SK-N-SH (cell line): Measurements from ENCODE around the gene PDE4A. TPM values are rescaled to one million over a fixed set of nuclear protein-coding genes. Genes with fewer than 3 reads are reported as not detected.
A peak's percentile ranks its signal among the peaks of the same experiment; 100 is the strongest.

Experiments
- CTCF ChIA-PET: fragments of 300-600, 350-600 bp; formaldehyde crosslinking; extraction: SDS; loops from one replicate; lab custom pipeline; 2021; lab: Yijun Ruan, JAX
- POLR2A ChIA-PET: fragments of 350-600 bp; sonication (Branson Sonifier 250); formaldehyde crosslinking; extraction: SDS; loops from one replicate; lab custom pipeline; 2020; ENCODE audit warnings: antibody characterized with exemption, inconsistent platforms; lab: Yijun Ruan, JAX
- DNase-seq: peaks from one replicate; pipeline ENCODE4 v3.0.0; 2012
- H2AFZ ChIP-seq: fragments of 200-600 bp; sonication (generic); 2 replicates; pipeline ENCODE4 v1.8.1; 2016; ENCODE audit warnings: antibody characterized with exemption, mild to moderate bottlenecking, low read depth
- H3F3A ChIP-seq: fragments of 200-600 bp; sonication (generic); replicated peaks from 2 replicates; pipeline ENCODE3; 2016; ENCODE audit warnings: antibody characterized with exemption, mild to moderate bottlenecking; ENCODE audit not compliant: insufficient read depth
- H3K27ac ChIP-seq, 2 experiments: fragments of 200-500 bp in 1 of 2; fragments of 200-600 bp in 1 of 2; sonication (Bioruptor generic) in 1 of 2; sonication (generic), shearing (Covaris generic) in 1 of 2; 2 replicates each; pipeline versions ENCODE4 v1.5.1 to v1.6.1; 2014 to 2016; ENCODE audit warnings: low read depth in 2 of 2, inconsistent platforms in 1 of 2, low read length in 1 of 2, mild to moderate bottlenecking in 1 of 2, mixed read lengths in 1 of 2
- H3K27me3 ChIP-seq: fragments of 200-600 bp; sonication (generic), shearing (Covaris generic); 2 replicates; pipeline ENCODE4 v1.6.1; 2016; ENCODE audit warnings: mixed run types; ENCODE audit not compliant: insufficient read depth
- H3K36me3 ChIP-seq, 2 experiments: fragments of 200-500 bp in 1 of 2; fragments of 200-600 bp in 1 of 2; sonication (Bioruptor generic) in 1 of 2; sonication (generic) in 1 of 2; replicated peaks in 1 of 2; 2 replicates each; pipeline versions ENCODE3 to v1.5.1; 2014 to 2016; ENCODE audit warnings: low read length in 1 of 2, mild to moderate bottlenecking in 1 of 2; ENCODE audit not compliant: insufficient read depth in 2 of 2, control insufficient read depth in 1 of 2
- H3K4me1 ChIP-seq, 2 experiments: fragments of 200-500 bp in 1 of 2; fragments of 200-600 bp in 1 of 2; sonication (Bioruptor generic) in 1 of 2; sonication (generic), shearing (Covaris generic) in 1 of 2; 2 replicates each; pipeline versions ENCODE4 v1.5.1 to v1.6.1; 2014 to 2016; ENCODE audit warnings: low read depth in 1 of 2, low read length in 1 of 2, mixed run types in 1 of 2; ENCODE audit not compliant: insufficient read depth in 2 of 2, control insufficient read depth in 1 of 2
- H3K4me2 ChIP-seq: fragments of 200-600 bp; sonication (generic), shearing (Covaris generic); 2 replicates; pipeline ENCODE4 v1.6.1; 2017; ENCODE audit warnings: mixed run types
- H3K4me3 ChIP-seq, 2 experiments: fragments of 200-500 bp in 1 of 2; fragments of 200-600 bp in 1 of 2; sonication (Bioruptor generic) in 1 of 2; sonication (generic), shearing (Covaris generic) in 1 of 2; 2 replicates each; pipeline versions ENCODE4 v1.5.1 to v1.8.1; 2014 to 2016; ENCODE audit warnings: low read depth in 2 of 2, inconsistent platforms in 1 of 2, low read length in 1 of 2, mild to moderate bottlenecking in 1 of 2, mixed read lengths in 1 of 2, moderate library complexity in 1 of 2
- H3K79me2 ChIP-seq: fragments of 200-600 bp; sonication (generic); 2 replicates; pipeline ENCODE4 v1.8.1; 2017; ENCODE audit warnings: mild to moderate bottlenecking; ENCODE audit not compliant: insufficient read depth
- H3K9ac ChIP-seq: fragments of 200-600 bp; sonication (generic); 2 replicates; pipeline ENCODE4 v1.6.1; 2017; ENCODE audit warnings: mixed run types
- H3K9me2 ChIP-seq: fragments of 200-600 bp; sonication (generic); 2 replicates; pipeline ENCODE4 v1.6.1; 2017; ENCODE audit warnings: mixed run types
- H3K9me3 ChIP-seq: fragments of 200-600 bp; sonication (generic); 2 replicates; pipeline ENCODE4 v1.6.1; 2017; ENCODE audit warnings: mixed run types, mild to moderate bottlenecking, moderate library complexity
- H4K20me1 ChIP-seq: fragments of 200-600 bp; sonication (generic); 2 replicates; pipeline ENCODE4 v1.6.1; 2017; ENCODE audit warnings: mild to moderate bottlenecking, mixed run types; ENCODE audit not compliant: insufficient read depth
- FOSL2 ChIP-seq: IDR thresholded peaks from 2 replicates; pipeline ENCODE4 v1.4.0; 2012; ENCODE audit warnings: low read depth, mild to moderate bottlenecking, moderate library complexity, borderline replicate concordance
- GATA2 ChIP-seq: sonication (generic); formaldehyde crosslinking; IDR thresholded peaks from 2 replicates; pipeline ENCODE4 v1.5.0; 2020; ENCODE audit warnings: mild to moderate bottlenecking, missing genetic modification reagents
- IRF3 ChIP-seq: fragments of 150-350 bp; IDR thresholded peaks from 2 replicates; pipeline ENCODE4 v1.6.1; 2016; ENCODE audit warnings: mild to moderate bottlenecking, low read depth, low read length
- MXI1 ChIP-seq: IDR thresholded peaks from 2 replicates; pipeline ENCODE4 v1.6.1; 2012; ENCODE audit warnings: mild to moderate bottlenecking, low read depth, low read length, improper control_type of control experiment
- NRF1 ChIP-seq: IDR thresholded peaks from 2 replicates; pipeline ENCODE4 v1.6.1; 2012; ENCODE audit warnings: low read depth, mild to moderate bottlenecking, low read length
- POLR2AphosphoS5 ChIP-seq: IDR thresholded peaks from 2 replicates; pipeline ENCODE4 v1.6.1; 2012; ENCODE audit warnings: low read depth, low read length
- RAD21 ChIP-seq: IDR thresholded peaks from 2 replicates; pipeline ENCODE4 v1.6.1; 2012; ENCODE audit warnings: mild to moderate bottlenecking, low read length
- SIN3A ChIP-seq: IDR thresholded peaks from 2 replicates; pipeline ENCODE4 v1.6.1; 2012; ENCODE audit warnings: low read depth, mild to moderate bottlenecking, low read length, moderate library complexity, borderline replicate concordance
- SMC3 ChIP-seq: IDR thresholded peaks from 2 replicates; pipeline ENCODE4 v1.6.1; 2012; ENCODE audit warnings: low read depth, low read length, improper control_type of control experiment
- WGBS: methylation state at CpG from one replicate; pipeline ENCODE4 v1.1.6; 2017; ENCODE audit warnings: low lambda C conversion rate; 5-methylcytosine and 5-hydroxymethylcytosine counted together
- polyA plus RNA-seq, 3 experiments: library from polyadenylated mRNA; depleted of rRNA; stranded (reverse); fragments of >200 nt; gene quantifications; 2 replicates each; pipeline ENCODE4 v1.2.3, GENCODE V29; 2012
- TF ChIP-seq, protein P1 (sequence below): fragments of 200-600 bp; sonication (generic); IDR thresholded peaks from 2 replicates; pipeline ENCODE4 v1.6.1; 2017; ENCODE audit warnings: antibody characterized with exemption, mild to moderate bottlenecking, moderate library complexity

PDE4A gene
- polyA plus RNA-seq, 1 of the 3 experiments (the other 2 are of a cell fraction), result 2.9 TPM

DNA sequence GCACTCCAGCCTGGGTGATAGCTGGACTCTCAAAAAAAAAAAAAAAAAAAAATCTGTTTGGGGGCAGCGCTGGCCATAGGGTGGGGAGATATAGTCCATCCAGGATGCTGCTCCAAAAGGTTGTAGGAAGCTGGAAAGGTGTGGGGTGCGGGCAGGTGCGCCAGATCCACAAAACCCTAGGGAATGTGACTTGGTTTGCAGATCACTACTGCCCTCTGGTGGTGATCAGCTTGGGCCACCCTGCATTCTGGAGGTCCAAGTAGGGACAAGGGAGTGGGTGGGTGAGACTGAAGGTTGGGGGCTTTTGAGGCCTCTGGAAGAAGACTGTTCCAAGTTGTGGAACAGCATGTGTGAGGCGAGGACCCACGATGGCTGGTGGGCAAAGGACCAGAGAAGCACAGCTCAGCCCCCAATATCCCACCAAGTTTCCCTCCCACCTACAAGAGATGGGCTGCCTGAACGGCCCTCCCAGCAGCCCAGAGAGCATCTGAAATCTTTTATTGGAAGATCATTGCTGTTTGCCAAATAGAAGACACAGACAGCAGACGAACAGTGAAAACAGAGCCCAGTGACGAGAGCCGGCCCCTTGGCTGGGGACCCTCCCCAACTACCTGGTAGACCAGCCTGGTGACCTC, 29.6 kb upstream of the PDE4A start:
- no peak overlapping the region; a peak in 1 of 4 replicates for H3K4me3 ChIP-seq

DNA sequence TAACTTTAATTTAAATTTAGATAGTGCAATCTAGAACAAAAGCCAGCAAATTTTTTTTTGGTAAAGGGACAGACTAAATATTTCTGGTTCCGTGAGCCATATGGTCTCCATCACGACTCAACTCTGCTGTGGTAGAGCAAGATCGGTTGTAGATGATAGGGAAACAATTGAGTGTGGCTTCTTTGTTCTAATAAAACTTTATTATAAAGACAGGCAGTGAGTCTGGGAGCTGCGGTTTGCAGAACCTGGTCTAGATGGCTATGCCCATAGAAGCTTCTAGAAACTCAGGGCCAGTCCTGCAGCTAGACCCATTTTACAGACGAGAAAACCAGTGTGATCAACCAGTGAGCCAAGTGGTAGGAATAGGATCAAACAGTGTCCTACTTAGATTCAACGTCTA, 28.2 kb upstream of the PDE4A start:
- CTCF ChIA-PET, result interaction anchor here (1.3 to 20.2 kb wide), 6 partner anchors 8 to 128 kb away, joined by 5 to 596 read pairs (median 11); partner anchors contain the start of genes CDC37, ICAM1, ICAM4 and ICAM5
- Histone ChIP-seq H3K79me2 (peaks cover 10% of the 10 kb centered on the region; the same call in 1 of the 2 replicates), H3K4me2 (no peak overlapping the region), H3K27me3 (no peaks in the 10 kb centered on the region), H4K20me1 (peaks cover 12% of the 10 kb centered on the region), H3K4me3 (no peak overlapping the region), H3K36me3 (peaks cover 15 to 28% of the 10 kb centered on the region in 2 experiments), H3K9me2 (no peaks in the 10 kb centered on the region), H2AFZ (no peak overlapping the region), H3K9me3 (no peaks in the 10 kb centered on the region), H3K9ac (no peak overlapping the region), H3K27ac (no peak overlapping the region), H3K4me1 (no peaks in the 10 kb centered on the region), H3F3A (peaks cover 31% of the 10 kb centered on the region)
- TF ChIP-seq GATA2 (CRISPR knock-in tag) (no peak), POLR2AphosphoS5 (no peak), SIN3A (no peak), FOSL2 (no peak)
- WGBS, result 85% methylated on average over 6 of the region's 6 CpGs
- POLR2A ChIA-PET, result no interaction called here
- DNase-seq, result no peak

More for the DNA sequence above, 29.6 kb upstream of the PDE4A start:
- 46% methylated on average over 6 of the region's 9 CpGs for WGBS
- Histone ChIP-seq H3K9me2 (no peaks in the 10 kb centered on the region), H3K4me2 (no peak overlapping the region), H3K9me3 (no peaks in the 10 kb centered on the region), H4K20me1 (no peaks in the 10 kb centered on the region), H3K27ac (no peak overlapping the region), H3F3A (peaks cover 31% of the 10 kb centered on the region), H3K9ac (no peak overlapping the region), H3K27me3 (no peaks in the 10 kb centered on the region), H3K4me1 (no peaks in the 10 kb centered on the region), H2AFZ (no peak overlapping the region), H3K79me2 (no peaks in the 10 kb centered on the region), H3K36me3 (peaks cover 15 to 28% of the 10 kb centered on the region in 2 experiments)
- ChIA-PET POLR2A (interaction anchor here (0.8 to 1.1 kb wide), 3 partner anchors 11 to 132 kb away, joined by 3 to 6 read pairs (median 3); partner anchors contain the start of gene TYK2), CTCF (interaction anchor here (0.6 to 20.2 kb wide), 33 partner anchors 9 to 460 kb away, joined by 3 to 596 read pairs (median 4); partner anchors contain the start of genes CDC37, FDX2, ICAM1 and ICAM4)
- TF ChIP-seq SMC3 (peak; percentile 62), MXI1 (no peak), NRF1 (no peak), IRF3 (no peak), RAD21 (peak; percentile 61)
- TF ChIP-seq, protein P1, sequence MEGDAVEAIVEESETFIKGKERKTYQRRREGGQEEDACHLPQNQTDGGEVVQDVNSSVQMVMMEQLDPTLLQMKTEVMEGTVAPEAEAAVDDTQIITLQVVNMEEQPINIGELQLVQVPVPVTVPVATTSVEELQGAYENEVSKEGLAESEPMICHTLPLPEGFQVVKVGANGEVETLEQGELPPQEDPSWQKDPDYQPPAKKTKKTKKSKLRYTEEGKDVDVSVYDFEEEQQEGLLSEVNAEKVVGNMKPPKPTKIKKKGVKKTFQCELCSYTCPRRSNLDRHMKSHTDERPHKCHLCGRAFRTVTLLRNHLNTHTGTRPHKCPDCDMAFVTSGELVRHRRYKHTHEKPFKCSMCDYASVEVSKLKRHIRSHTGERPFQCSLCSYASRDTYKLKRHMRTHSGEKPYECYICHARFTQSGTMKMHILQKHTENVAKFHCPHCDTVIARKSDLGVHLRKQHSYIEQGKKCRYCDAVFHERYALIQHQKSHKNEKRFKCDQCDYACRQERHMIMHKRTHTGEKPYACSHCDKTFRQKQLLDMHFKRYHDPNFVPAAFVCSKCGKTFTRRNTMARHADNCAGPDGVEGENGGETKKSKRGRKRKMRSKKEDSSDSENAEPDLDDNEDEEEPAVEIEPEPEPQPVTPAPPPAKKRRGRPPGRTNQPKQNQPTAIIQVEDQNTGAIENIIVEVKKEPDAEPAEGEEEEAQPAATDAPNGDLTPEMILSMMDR, result peak; percentile 90
- DNase-seq, result peak; percentile 85
